DOHH2 (cell line): ENCODE results near the gene MYDGF.

Experiments
- CTCF ChIP-seq: fragments of 200-600 bp; sonication (generic); IDR thresholded peaks from one replicate; pipeline ENCODE4 v1.5.1; 2014; ENCODE audit warnings: antibody characterized with exemption, mild to moderate bottlenecking, low read depth, low read length; ENCODE audit not compliant: poor library complexity, severe bottlenecking
- EZH2phosphoT487 ChIP-seq: fragments of 200-600 bp; sonication (generic); IDR thresholded peaks from 2 replicates; pipeline ENCODE4 v1.6.1; 2017; ENCODE audit warnings: borderline replicate concordance, mild to moderate bottlenecking, antibody characterized with exemption, low read length, moderate library complexity, mixed read lengths

DNA sequence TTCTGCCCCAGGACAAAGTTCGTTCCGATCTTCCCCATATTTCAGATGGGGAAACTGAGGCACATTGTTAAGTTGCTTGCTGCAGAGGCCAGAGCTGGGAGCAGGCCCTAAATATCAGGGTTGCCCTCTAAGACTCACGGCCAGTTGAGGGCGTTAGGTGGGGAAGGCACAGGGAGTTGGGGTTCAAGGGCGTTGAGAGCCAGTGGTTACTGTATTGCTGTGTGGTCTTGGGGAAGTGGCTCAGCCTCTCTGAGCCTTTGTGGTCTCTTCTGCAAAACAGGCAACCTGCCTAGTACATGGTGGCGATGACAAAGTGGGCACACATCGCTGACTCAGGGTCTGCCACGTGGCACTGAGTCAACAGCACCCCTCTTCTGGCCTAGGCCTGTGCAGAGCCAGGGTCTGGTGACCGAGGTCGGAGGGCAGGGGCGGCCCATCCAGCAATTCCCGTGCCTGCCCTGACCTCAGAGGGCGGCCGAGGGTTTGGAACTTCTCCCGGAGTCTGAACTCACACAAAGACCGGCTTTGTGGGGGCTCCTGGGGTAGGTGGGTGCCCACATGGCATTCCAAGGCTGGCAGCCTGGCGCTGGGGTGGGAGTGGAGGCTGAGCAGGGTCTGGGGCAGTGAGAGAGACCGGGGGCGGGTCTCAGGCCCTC is 20.6 kb downstream of the MYDGF start:
- TF ChIP-seq CTCF (no peak), EZH2phosphoT487 (no peak)
